Measurements from ENCODE around the gene RUBCNL.

Gene RUBCNL

GRCh38 chr13:46303742-46304385, 83.2 kb downstream of the RUBCNL start:
- DNase-seq: no peak

GRCh38 chr13:46297361-46297811, 89.7 kb downstream of the RUBCNL start:
- DNase-seq: no peak

DNA sequence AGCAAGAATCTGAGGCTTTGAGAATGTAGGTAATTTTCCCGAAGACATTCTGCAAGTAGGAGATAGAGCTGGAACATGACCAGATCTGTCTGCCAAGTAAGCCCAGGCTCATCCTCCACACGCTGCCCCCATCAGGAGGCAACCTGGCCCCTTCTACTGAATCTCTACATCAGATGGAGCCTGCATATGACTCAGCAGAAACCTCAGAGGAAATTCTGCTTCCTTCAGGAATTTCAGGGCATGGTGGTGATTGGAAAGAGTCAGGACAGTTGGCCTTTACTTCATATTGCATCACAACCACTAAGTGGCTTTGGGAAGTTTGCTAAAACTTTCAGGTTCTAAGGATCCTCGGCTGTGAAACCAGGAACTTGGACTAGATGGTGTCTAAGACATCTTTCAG, 90.1 kb downstream of the RUBCNL start:
- DNase-seq: no peak

GRCh38 chr13:46296115-46296822, 90.8 kb downstream of the RUBCNL start:
- DNase-seq: no peak

DNA sequence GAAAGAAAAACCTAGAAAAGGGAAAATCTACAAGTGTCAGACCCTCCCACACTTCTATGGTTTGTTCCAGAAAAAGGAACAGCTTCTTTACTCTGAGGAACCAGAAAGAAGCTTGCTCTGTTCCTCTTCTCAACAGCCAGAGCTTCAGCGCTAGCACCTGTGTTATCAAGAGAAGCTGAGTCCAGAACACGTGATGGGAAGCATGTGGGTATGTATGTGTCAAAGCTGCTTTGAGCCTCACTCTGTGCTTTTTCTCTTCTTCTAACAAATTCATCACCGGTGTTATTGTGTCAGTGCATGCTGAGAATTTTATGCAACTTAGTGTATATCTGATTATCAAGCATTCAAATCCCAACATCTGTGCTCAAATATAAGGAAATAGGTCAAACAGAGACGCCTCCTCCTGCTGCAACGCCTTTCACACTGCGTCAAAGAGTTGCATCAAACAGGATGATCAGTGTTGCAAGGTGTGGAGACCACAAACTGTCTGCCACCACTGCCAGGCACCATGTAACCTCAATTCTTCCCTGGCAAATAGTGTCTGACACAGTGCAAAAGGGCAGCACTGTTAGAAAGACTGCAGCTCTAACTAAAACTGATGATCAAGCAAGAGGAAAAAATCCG, 91.4 kb downstream of the RUBCNL start:
- no peak for DNase-seq

GRCh38 chr13:46293436-46293835, 93.6 kb downstream of the RUBCNL start:
- no peak for DNase-seq
